Heart left ventricle (tissue), 13 donors: ENCODE data around the gene SGF29.
"Not testable (repeated sequence)": the region's sequence is repeated elsewhere in the genome, so short reads cannot be mapped to it uniquely, and the experiment has no call there.

Experiments
- POLR2A ChIP-seq, 2 donors: fragments of 450-650 bp; IDR thresholded peaks; one replicate each; pipeline ENCODE4 v1.6.1; 2017; ENCODE audit warnings: antibody characterized with exemption in 2 of 2, mild to moderate bottlenecking in 2 of 2, moderate library complexity in 2 of 2
- TF ChIP-seq, protein P1 (sequence below), 12 donors: fragments of 200-600 bp; sonication (generic) in 4 of 12; IDR thresholded peaks; one replicate each; pipeline versions ENCODE4 v1.5.0 to v1.8.0; 2018 to 2022; ENCODE audit warnings: antibody characterized with exemption in 12 of 12, mild to moderate bottlenecking in 5 of 12
- donor health status: ischemic (EF 13 %, LVEDD 7.1; RV severe dilation, severe dysfunction).
- donor health status: DM: no; HTN: yes; CAD: no.
- donor health status: DM: no; HTN: no; CAD: no.
- donor health status: ischemic (EF 25% LVEDD 6.9; RV normal size, moderate dysfunction).
- donor health status: ischemic (EF 25% LVEDD 5.7; RV mildly dilated, moderate dysfunction).
- donor health status: ischemic (EF 35%, LVEDD 5.7; RV mildly dilated, moderate dysfunction).
- donor health status: nonischemic (EF 11% LVEDD 7.7; RV severe dilation, severe dysfunction).
- donor health status: DM: yes; HTN: yes; CAD: no.
- donor health status: PGD.
- donor health status: ischemic (EF 29% LVEDD 5.4; RV normal size, mild dysfunction).
- donor health status: nonischemic (EF 23%, LVEDD 6.1; RV moderate dilation, normal function).

DNA sequence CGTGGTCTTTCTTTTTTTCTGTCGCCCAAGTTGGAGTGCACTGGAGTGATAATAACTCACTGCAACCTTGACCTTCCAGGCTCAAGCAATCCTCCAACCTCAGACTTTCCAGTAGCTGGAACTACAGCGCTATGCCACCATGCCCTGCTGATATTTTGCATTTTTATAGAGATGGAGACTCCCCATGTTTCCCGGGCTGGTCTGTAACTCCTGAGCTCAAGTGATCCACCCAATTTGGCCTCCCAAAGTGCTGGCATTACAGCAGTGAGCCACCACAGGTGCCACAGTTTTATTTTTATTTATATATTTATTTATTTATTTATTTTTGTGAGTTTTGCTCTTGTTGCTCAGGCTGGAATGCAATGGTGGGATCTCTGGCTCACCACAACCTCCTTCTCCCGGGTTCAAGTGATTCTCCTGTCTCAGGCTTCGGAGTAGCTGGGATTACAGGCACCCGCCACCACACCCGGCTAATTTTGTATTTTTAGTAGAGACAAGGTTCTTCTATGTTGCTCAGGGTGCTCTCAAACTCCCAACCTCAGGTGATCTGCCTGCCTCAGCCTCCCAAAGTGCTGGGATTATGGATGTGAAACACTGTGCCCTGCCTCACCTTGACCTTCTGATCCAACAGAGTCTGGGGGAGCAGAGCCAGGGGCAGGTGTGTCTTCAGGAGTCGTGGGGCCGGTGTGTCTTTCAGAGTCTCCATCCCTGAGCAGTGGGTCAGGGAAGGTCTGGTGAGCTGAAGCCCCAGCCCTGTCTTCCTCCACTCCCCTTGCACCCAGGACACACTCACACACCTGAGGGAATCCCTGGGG is 54.2 kb downstream of the SGF29 start:
- TF ChIP-seq, protein P1, sequence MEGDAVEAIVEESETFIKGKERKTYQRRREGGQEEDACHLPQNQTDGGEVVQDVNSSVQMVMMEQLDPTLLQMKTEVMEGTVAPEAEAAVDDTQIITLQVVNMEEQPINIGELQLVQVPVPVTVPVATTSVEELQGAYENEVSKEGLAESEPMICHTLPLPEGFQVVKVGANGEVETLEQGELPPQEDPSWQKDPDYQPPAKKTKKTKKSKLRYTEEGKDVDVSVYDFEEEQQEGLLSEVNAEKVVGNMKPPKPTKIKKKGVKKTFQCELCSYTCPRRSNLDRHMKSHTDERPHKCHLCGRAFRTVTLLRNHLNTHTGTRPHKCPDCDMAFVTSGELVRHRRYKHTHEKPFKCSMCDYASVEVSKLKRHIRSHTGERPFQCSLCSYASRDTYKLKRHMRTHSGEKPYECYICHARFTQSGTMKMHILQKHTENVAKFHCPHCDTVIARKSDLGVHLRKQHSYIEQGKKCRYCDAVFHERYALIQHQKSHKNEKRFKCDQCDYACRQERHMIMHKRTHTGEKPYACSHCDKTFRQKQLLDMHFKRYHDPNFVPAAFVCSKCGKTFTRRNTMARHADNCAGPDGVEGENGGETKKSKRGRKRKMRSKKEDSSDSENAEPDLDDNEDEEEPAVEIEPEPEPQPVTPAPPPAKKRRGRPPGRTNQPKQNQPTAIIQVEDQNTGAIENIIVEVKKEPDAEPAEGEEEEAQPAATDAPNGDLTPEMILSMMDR (IDR thresholded peaks at IDR 0.05), result not testable (repeated sequence)
- not testable (repeated sequence) for TF ChIP-seq POLR2A (IDR thresholded peaks at IDR 0.05)
